Ascending aorta (tissue), 2 donors: ENCODE results near the gene EVA1A. TPM values are rescaled to one million over a fixed set of nuclear protein-coding genes. Genes with fewer than 3 reads are reported as not detected.

Experiments
- DNase-seq, 2 donors: peaks; one replicate each; pipeline ENCODE4 v3.0.0-alpha.2; 2019; ENCODE audit warnings: low spot score in 2 of 2
- H3K27ac ChIP-seq, 2 donors: fragments of 200-600 bp; sonication (generic); one replicate each; pipeline ENCODE4 v1.5.1; 2016 to 2017; ENCODE audit warnings: mild to moderate bottlenecking in 1 of 2
- H3K27me3 ChIP-seq: fragments of 200-600 bp; sonication (generic); one replicate; pipeline ENCODE4 v1.5.1; 2017
- H3K36me3 ChIP-seq, 2 donors: fragments of 200-600 bp; sonication (generic); one replicate each; pipeline ENCODE4 v1.5.1; 2016
- H3K4me1 ChIP-seq, 2 donors: fragments of 200-600 bp; sonication (generic); one replicate each; pipeline ENCODE4 v1.5.1; 2016 to 2017; ENCODE audit warnings: mild to moderate bottlenecking in 1 of 2
- H3K4me3 ChIP-seq, 2 donors: fragments of 200-600 bp; sonication (generic); one replicate each; pipeline ENCODE4 v1.5.1; 2016 to 2017; ENCODE audit warnings: mild to moderate bottlenecking in 1 of 2
- H3K9me3 ChIP-seq, 2 donors: fragments of 200-600 bp; sonication (generic); one replicate each; pipeline ENCODE4 v1.5.1; 2016
- intact Hi-C: fragments of 100-400 bp; cut with DNase I; formaldehyde crosslinking; loops from one replicate; pipeline ENCODE4 v1.15.1; 2023
- total RNA-seq: library from RNA; depleted of rRNA; stranded (reverse); fragments of >200 nt; gene quantifications from one replicate; pipeline ENCODE4 v1.1.0, GENCODE V29; 2016
- TF ChIP-seq, protein P1 (sequence below), 3 experiments: fragments of 200-600 bp in 2 of 3; fragments of 450-650 bp in 1 of 3; sonication (generic) in 2 of 3; IDR thresholded peaks; one replicate each; pipeline ENCODE4 v1.5.1; 2016 to 2019; ENCODE audit warnings: antibody characterized with exemption in 3 of 3, mild to moderate bottlenecking in 1 of 3, moderate library complexity in 1 of 3

EVA1A gene
- total RNA-seq, 1 donor from 2014 or later = not detected

DNA sequence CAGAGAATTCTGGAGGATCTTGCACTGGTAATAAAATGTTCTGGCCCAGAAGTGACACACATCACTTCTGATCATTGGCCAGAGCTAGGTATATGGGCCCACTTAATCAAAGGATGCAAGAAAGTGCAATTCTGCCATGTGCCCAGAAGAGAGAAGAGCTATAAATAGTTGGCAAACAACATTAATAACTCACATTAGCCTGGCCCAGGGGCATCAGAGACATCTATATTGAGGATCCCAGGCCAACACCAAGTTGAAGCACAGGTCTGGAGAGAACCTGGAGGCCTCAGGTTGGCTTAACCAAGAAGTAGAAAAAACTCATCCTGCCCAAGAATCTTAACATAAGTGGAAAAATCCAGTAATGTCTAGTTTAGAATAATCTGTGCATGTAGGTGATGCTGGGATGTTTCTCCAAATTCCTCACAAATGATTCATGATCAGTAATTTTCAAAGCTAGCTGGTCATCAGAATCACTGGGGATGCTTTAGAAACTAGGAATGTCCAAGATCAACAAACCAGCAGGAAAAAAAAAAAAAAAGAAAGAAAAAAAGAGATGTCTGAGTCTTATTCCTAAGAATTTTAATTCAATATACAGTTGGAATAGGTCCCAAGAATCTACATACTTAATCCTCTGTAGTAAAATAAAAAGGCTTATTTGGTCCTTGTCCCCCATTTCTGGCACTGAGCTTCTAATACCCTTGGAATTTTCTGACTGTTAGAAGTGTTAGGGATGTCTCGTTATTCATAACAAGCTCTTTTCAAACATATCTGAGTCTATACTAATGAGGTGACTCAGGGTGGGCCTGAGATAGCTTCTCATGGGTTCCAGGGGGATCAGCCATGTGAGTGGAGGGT lies 35.0 kb upstream of the EVA1A start:
- Histone ChIP-seq H3K4me1 (no peaks in the 10 kb centered on the region), H3K36me3 (no peaks in the 10 kb centered on the region), H3K27ac (no peak overlapping the region), H3K27me3 (no peaks in the 10 kb centered on the region), H3K9me3 (no peaks in the 10 kb centered on the region), H3K4me3 (no peak overlapping the region)
- no peak for DNase-seq
- intact Hi-C loops = no loop called here
- TF ChIP-seq, protein P1, sequence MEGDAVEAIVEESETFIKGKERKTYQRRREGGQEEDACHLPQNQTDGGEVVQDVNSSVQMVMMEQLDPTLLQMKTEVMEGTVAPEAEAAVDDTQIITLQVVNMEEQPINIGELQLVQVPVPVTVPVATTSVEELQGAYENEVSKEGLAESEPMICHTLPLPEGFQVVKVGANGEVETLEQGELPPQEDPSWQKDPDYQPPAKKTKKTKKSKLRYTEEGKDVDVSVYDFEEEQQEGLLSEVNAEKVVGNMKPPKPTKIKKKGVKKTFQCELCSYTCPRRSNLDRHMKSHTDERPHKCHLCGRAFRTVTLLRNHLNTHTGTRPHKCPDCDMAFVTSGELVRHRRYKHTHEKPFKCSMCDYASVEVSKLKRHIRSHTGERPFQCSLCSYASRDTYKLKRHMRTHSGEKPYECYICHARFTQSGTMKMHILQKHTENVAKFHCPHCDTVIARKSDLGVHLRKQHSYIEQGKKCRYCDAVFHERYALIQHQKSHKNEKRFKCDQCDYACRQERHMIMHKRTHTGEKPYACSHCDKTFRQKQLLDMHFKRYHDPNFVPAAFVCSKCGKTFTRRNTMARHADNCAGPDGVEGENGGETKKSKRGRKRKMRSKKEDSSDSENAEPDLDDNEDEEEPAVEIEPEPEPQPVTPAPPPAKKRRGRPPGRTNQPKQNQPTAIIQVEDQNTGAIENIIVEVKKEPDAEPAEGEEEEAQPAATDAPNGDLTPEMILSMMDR (IDR thresholded peaks at IDR 0.05) = no peak

DNA sequence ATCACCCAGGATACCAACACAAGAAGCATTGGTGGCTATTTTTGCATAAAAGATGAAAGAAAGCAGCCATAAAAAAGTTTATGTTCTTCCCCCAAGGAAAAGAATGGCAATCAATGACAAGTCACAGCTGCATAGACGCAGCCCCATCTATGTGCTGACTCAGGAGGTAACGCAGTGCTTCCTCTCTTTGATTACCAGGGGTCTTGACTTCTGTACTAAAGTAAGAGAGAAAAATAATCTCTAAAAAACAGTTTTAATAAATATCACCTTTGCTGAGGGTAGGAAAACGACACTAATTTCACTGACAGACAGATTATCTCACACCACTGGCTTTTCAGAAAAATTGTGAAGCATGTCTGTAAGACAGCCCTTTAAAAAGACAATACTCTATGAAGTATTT lies 33.9 kb upstream of the EVA1A start:
- no peaks in the 10 kb centered on the region for H3K9me3 ChIP-seq
- no peak overlapping the region for H3K4me3 ChIP-seq
- H3K36me3 ChIP-seq = no peaks in the 10 kb centered on the region
- intact Hi-C loops = no loop called here
- no peak for DNase-seq
- no peaks in the 10 kb centered on the region for H3K4me1 ChIP-seq
- H3K27ac ChIP-seq = no peak overlapping the region
- TF ChIP-seq, protein P1 (IDR thresholded peaks at IDR 0.05) = no peak
- H3K27me3 ChIP-seq = no peaks in the 10 kb centered on the region

DNA sequence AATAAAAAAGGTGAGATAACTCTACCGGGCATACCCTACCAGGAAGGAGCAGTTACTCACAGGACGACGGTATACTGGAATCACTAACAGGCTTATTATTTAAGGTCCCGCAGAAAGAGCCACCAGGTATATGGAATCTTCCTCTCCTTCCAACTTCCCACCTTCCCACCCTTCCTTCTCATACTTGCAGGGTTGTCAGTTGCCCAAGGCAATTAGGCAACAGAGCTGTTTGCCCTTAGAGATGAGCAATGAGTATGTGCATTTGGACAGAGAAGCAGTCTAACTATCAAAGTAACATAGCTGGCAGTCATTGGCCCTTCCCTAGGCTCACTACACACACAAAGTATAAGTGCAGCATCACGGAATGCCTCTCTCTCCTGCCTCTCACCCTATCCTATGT lies 32.1 kb upstream of the EVA1A start:
- H3K27ac ChIP-seq = no peak overlapping the region
- TF ChIP-seq, protein P1 (IDR thresholded peaks at IDR 0.05) = no peak
- H3K27me3 ChIP-seq = no peaks in the 10 kb centered on the region
- intact Hi-C loops = no loop called here
- no peak for DNase-seq
- H3K9me3 ChIP-seq = no peaks in the 10 kb centered on the region
- H3K4me1 ChIP-seq = no peaks in the 10 kb centered on the region
- no peaks in the 10 kb centered on the region for H3K36me3 ChIP-seq
- no peak overlapping the region for H3K4me3 ChIP-seq

DNA sequence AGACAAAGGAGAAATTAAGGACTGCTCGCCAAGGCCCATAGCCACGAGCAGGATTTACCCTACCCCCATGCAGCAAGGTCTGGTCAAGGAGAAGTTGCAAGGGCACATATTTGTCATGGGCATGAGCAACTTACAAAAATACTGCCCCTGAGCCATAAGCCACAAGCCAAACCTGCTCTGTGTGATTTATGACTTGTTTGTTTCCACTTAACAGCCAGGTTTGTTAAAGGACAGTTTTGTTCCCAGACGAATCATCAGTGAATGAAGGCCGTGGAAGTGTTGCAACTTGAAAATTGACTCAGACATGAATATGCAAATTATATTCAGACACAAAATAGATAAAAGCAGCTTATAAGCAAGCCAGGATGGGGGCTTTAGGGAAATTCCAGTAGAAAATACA lies 31.3 kb upstream of the EVA1A start:
- intact Hi-C loops = no loop called here
- TF ChIP-seq, protein P1 (IDR thresholded peaks at IDR 0.05) = no peak
- Histone ChIP-seq H3K36me3 (no peaks in the 10 kb centered on the region), H3K4me3 (no peak overlapping the region), H3K9me3 (no peaks in the 10 kb centered on the region), H3K27me3 (no peaks in the 10 kb centered on the region), H3K4me1 (no peaks in the 10 kb centered on the region), H3K27ac (no peak overlapping the region)
- DNase-seq = no peak

DNA sequence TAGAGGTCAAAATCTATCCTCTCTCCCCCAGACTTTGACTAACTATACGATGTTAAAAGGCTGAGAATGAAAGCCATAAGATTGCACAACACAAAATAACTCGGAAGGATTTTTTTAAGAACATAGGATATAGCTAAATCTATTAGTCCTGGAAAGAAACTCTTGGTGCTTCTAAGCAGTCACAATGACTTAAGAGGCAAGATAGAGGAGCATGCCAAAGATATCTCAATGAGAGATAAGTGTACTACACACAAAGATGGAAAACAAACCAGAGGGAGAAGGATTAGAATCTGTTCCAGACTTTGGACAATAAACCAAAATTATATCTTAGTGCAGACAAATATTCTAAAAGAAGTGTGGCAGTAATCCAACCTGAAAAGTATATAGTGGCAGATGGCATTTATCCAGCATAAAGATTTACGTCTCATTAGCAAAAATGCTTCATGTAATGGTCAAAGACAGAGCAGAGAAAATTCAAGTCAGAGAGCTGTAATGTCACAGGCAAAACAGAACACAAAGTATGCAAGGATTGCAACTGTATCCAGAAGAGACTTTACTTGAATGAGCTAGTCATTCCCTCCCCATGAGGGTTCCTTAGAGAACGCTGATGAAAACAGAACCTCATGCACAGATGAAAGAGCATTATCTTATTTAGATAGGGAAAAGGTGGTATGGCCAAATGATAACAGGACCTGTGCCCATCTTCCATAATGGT lies 28.8 kb upstream of the EVA1A start:
- Histone ChIP-seq H3K4me1 (no peaks in the 10 kb centered on the region), H3K4me3 (no peak overlapping the region), H3K9me3 (no peaks in the 10 kb centered on the region), H3K36me3 (no peaks in the 10 kb centered on the region), H3K27ac (no peak overlapping the region), H3K27me3 (no peaks in the 10 kb centered on the region)
- TF ChIP-seq, protein P1 (IDR thresholded peaks at IDR 0.05) = no peak
- DNase-seq = no peak
- intact Hi-C loops = no loop called here
